PC-3 (cell line): ENCODE results near the gene XPR1. TPM values are rescaled to one million over a fixed set of nuclear protein-coding genes. Genes with fewer than 3 reads are reported as not detected.
"Not testable (repeated sequence)": the region's sequence is repeated elsewhere in the genome, so short reads cannot be mapped to it uniquely, and the experiment has no call there.

Experiments used
- ATAC-seq: fragments of 200-7000 bp; cut with Tn5 transposase; 2 replicates; pipeline ENCODE4 v1.9.1; 2020; ENCODE audit warnings: mild to moderate bottlenecking, moderate library complexity
- BruUV-seq: library from RNA; stranded (reverse); fragments of 400-500 nt; replicated peaks from 2 replicates; lab custom pipeline; 2021; lab: Mats Ljungman, UMichigan
- CTCF ChIA-PET: fragments of 300-600 bp; sonication (Branson Sonifier 250); formaldehyde crosslinking; loops from one replicate; lab custom pipeline; 2022; ENCODE audit warnings: antibody characterized with exemption; lab: Charles Lee
- POLR2A ChIA-PET: fragments of 300-600 bp; sonication (Branson Sonifier 250); formaldehyde crosslinking; loops from one replicate; lab custom pipeline; 2022; ENCODE audit warnings: antibody characterized with exemption; ENCODE audit not compliant: unreplicated experiment; lab: Charles Lee
- DNase-seq: peaks from one replicate; pipeline ENCODE4 v3.0.0-alpha.2; 2015
- H2AFZ ChIP-seq: fragments of 300-600 bp; sonication (generic); 2 replicates; pipeline ENCODE4 v1.6.0; 2016; ENCODE audit warnings: antibody characterized with exemption, low read length
- H3F3A ChIP-seq: fragments of 300-600 bp; sonication (generic); one replicate; pipeline ENCODE4 v1.6.0; 2017; ENCODE audit warnings: antibody characterized with exemption, low read length, control low read depth, mild to moderate bottlenecking; ENCODE audit not compliant: unreplicated experiment
- H3K27ac ChIP-seq: fragments of 300-600 bp; sonication (generic); 2 replicates; pipeline ENCODE4 v1.5.1; 2016; ENCODE audit warnings: mild to moderate bottlenecking, low read length
- H3K27me3 ChIP-seq: fragments of 300-600 bp; sonication (generic); 2 replicates; pipeline ENCODE4 v1.6.1; 2016; ENCODE audit warnings: low read length, mixed read lengths
- H3K36me3 ChIP-seq: fragments of 300-600 bp; sonication (generic); 2 replicates; pipeline ENCODE4 v1.6.1; 2016; ENCODE audit warnings: low read depth, mixed run types, low read length, mixed read lengths
- H3K4me1 ChIP-seq: fragments of 300-600 bp; sonication (generic); 2 replicates; pipeline ENCODE4 v1.5.1; 2016; ENCODE audit warnings: low read length; ENCODE audit not compliant: insufficient read depth
- H3K4me2 ChIP-seq: fragments of 300-600 bp; sonication (generic); 2 replicates; pipeline ENCODE4 v1.6.0; 2016; ENCODE audit warnings: low read length
- H3K4me3 ChIP-seq: fragments of 300-600 bp; sonication (generic); 2 replicates; pipeline ENCODE4 v1.5.1; 2016; ENCODE audit warnings: mild to moderate bottlenecking, low read length, mixed read lengths
- H3K79me2 ChIP-seq: fragments of 300-600 bp; sonication (generic); 2 replicates; pipeline ENCODE4 v1.6.1; 2017; ENCODE audit warnings: low read length, mixed read lengths
- H3K9ac ChIP-seq: fragments of 300-600 bp; sonication (generic); 2 replicates; pipeline ENCODE4 v1.6.0; 2016; ENCODE audit warnings: mild to moderate bottlenecking, low read length
- H3K9me2 ChIP-seq: fragments of 300-600 bp; sonication (generic); replicated peaks from 2 replicates; pipeline ENCODE4 v1.6.1; 2016; ENCODE audit warnings: mixed run types, low read length, mixed read lengths
- H3K9me3 ChIP-seq: fragments of 300-600 bp; sonication (generic); 2 replicates; pipeline ENCODE4 v1.6.1; 2016; ENCODE audit warnings: low read length, mixed read lengths
- H4K20me1 ChIP-seq: fragments of 300-600 bp; sonication (generic); 2 replicates; pipeline ENCODE4 v1.6.1; 2016; ENCODE audit warnings: low read length, mixed read lengths
- CTCF ChIP-seq: fragments of 300-600 bp; sonication (generic); conservative IDR thresholded peaks from 2 replicates; pipeline ENCODE4 v1.5.1; 2017; ENCODE audit warnings: antibody characterized with exemption, low read depth, mild to moderate bottlenecking, low read length
- EZH2 ChIP-seq: fragments of 300-600 bp; sonication (generic); IDR thresholded peaks from one replicate; pipeline ENCODE4 v1.6.1; 2017; ENCODE audit warnings: antibody characterized with exemption, mild to moderate bottlenecking, low read length; ENCODE audit not compliant: unreplicated experiment
- EZH2phosphoT487 ChIP-seq: fragments of 300-600 bp; sonication (generic); IDR thresholded peaks from 2 replicates; pipeline ENCODE4 v1.6.1; 2018; ENCODE audit warnings: mild to moderate bottlenecking, antibody characterized with exemption, low read length, borderline replicate concordance
- intact Hi-C: fragments of 100-400 bp; cut with micrococcal nuclease; formaldehyde crosslinking; loops from 2 replicates; pipeline ENCODE4 v1.9.0; 2023
- total RNA-seq: library from RNA; depleted of rRNA; stranded (reverse); fragments of >200 nt; gene quantifications from 2 replicates; pipeline ENCODE4 v1.2.3, GENCODE V29; 2014

XPR1 gene
- total RNA-seq, 1 experiment from 2014 or later, result 8.2 TPM

DNA sequence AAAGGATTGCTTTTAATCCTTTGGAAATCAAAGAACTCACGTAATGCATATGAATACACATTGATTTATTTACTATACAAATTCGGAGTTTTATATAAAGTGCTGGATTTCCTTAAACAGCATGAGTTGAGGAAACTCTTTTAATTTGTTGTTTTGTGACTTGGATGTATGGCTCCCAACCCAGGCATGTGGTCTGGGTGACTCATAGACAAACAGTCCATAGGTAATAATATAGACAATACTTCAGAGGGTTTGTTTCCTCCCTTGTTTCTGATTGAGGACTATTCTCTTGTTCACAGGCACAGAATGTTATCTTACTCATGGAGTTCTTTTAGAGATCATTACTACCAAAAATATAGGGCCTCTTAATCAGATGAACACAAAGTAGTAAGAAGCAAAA, 43.8 kb downstream of the XPR1 start:
- TF ChIP-seq EZH2phosphoT487 (no peak), CTCF (no peak), EZH2 (no peak)
- intact Hi-C loops, result no loop called here
- ATAC-seq (peak; percentile 63), DNase-seq (peak; percentile 41)
- Histone ChIP-seq H2AFZ (no peak overlapping the region), H3K4me2 (no peak overlapping the region), H3K4me3 (no peak overlapping the region), H3F3A (no peaks in the 10 kb centered on the region), H3K79me2 (no peaks in the 10 kb centered on the region), H3K9me2 (no peaks in the 10 kb centered on the region), H3K4me1 (peaks cover 12% of the 10 kb centered on the region), H3K27ac (no peak overlapping the region), H3K9ac (no peak overlapping the region), H3K36me3 (no peaks in the 10 kb centered on the region), H3K9me3 (no peaks in the 10 kb centered on the region), H4K20me1 (no peaks in the 10 kb centered on the region), H3K27me3 (no peaks in the 10 kb centered on the region)
- ChIA-PET CTCF (no interaction called here), POLR2A (no interaction called here)
- no TSS peak for BruUV-seq

GRCh38 chr1:180680558-180681144, 48.8 kb downstream of the XPR1 start:
- H3K9ac ChIP-seq, result no peak overlapping the region
- intact Hi-C loops, result no loop called here
- DNase-seq (peak; percentile 69), ATAC-seq (peak; percentile 53)
- H3K27ac ChIP-seq, result no peak overlapping the region
- no peak overlapping the region for H3K4me2 ChIP-seq
- no peak overlapping the region for H2AFZ ChIP-seq
- H3K9me3 ChIP-seq, result no peaks in the 10 kb centered on the region
- no peaks in the 10 kb centered on the region for H3K79me2 ChIP-seq
- no peaks in the 10 kb centered on the region for H3K9me2 ChIP-seq
- POLR2A ChIA-PET, result no interaction called here
- H3K27me3 ChIP-seq, result no peaks in the 10 kb centered on the region
- no peaks in the 10 kb centered on the region for H3K36me3 ChIP-seq
- H3F3A ChIP-seq, result no peaks in the 10 kb centered on the region
- BruUV-seq, result no TSS peak
- no peaks in the 10 kb centered on the region for H4K20me1 ChIP-seq
- no peak overlapping the region for H3K4me3 ChIP-seq
- TF ChIP-seq CTCF (no peak), EZH2 (no peak), EZH2phosphoT487 (no peak)
- H3K4me1 ChIP-seq, result peaks cover 10% of the 10 kb centered on the region
- CTCF ChIA-PET, result no interaction called here

- H3K9me3 ChIP-seq, H3K9me2 ChIP-seq, CTCF ChIA-PET, H3K27me3 ChIP-seq, H3K36me3 ChIP-seq, H3K4me3 ChIP-seq, intact Hi-C loops, ATAC-seq, H4K20me1 ChIP-seq, H3K9ac ChIP-seq, POLR2A ChIA-PET, H3K79me2 ChIP-seq, H3K4me2 ChIP-seq, BruUV-seq, H3K4me1 ChIP-seq, H2AFZ ChIP-seq, H3F3A ChIP-seq, H3K27ac ChIP-seq, DNase-seq: not testable (repeated sequence)
These were observed 51.3 kb downstream of the XPR1 start for GRCh38 chr1:180683117-180683516.
